HG02588 (cell line): Measurements from ENCODE around the gene KCNH4.
"Not testable (repeated sequence)": the region's sequence is repeated elsewhere in the genome, so short reads cannot be mapped to it uniquely, and the experiment has no call there.

Experiments
- ATAC-seq: cut with Tn5 transposase; IDR thresholded peaks from one replicate; pipeline ENCODE4 v1.9.1; 2021; ENCODE audit warnings: mild to moderate bottlenecking, moderate library complexity; ENCODE audit not compliant: unreplicated experiment

The KCNH4 gene

GRCh38 chr17:42180922-42181850 lies at the start of gene KCNH4:
TSS of gene KCNH4 (minus strand) at chr17:42181142. CDS start at chr17:42180945, 197 bp downstream.
- no peak for ATAC-seq

DNA sequence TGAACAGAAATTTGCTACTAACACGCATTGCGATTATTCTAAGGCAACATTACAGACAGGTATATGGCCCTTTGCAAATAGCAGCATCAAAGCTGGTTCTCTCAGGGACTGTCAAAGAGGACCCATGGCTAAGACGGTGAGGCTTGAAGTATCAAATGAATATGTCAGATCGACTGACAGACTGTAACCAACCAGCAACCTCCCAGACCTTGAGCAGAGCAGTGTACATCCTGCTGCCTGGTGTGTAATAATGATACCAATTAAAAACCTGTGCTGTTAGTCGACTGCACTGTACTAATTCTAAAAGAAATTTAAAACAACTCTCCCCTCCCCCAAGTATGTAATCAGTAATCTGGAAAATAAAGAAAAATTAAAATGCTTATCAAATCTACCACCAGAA lies 49.3 kb upstream of the KCNH4 start:
- ATAC-seq = no peak

DNA sequence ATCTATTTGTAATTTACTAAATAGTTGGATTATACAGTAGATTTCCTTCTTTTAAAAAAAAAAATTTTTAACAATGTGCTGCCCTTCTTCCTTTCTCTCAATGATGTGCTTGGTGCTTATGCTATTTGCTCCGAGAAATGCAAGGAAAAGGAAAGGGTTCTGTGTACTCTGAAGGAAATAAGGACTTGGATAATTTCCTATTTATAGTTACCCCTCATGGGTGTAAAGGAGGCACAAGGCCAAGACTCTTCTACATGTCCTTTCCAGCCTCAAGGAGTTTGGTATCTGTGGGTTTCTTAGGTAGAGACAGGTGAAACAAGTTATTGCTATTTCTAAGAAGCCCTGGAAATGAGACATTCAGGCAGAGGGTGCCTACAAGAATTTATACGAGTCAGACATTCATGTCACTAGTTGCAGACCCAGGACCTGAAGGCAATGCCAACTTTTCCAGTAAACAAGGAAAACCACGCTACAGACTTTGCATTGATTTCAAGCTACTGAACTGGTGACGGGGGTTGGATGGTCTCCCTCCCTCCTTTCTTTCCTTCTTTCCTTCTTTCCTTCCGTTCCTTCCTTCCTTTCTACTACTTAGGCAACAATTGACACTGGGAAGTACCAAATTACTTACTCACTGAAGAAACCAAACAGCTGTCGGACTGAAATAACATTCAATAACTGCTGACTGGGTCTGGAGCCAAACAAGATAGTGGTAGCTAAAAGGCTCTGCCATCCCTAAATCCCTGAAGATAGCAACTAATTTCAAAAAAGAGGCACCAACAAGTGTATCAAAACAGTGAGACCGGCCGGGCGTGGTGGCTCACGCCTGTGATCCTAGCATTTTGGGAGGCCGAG lies 47.1 kb upstream of the KCNH4 start:
- no peak for ATAC-seq

- ATAC-seq = no peak
Measured at GRCh38 chr17:42225646-42226045, 44.7 kb upstream of the KCNH4 start.

GRCh38 chr17:42224651-42225050 lies 43.7 kb upstream of the KCNH4 start:
- no peak for ATAC-seq

- ATAC-seq = no peak
Measured at GRCh38 chr17:42221886-42222745, 41.2 kb upstream of the KCNH4 start.

- not testable (repeated sequence) for ATAC-seq
Measured at GRCh38 chr17:42219280-42219679, 38.3 kb upstream of the KCNH4 start.

DNA sequence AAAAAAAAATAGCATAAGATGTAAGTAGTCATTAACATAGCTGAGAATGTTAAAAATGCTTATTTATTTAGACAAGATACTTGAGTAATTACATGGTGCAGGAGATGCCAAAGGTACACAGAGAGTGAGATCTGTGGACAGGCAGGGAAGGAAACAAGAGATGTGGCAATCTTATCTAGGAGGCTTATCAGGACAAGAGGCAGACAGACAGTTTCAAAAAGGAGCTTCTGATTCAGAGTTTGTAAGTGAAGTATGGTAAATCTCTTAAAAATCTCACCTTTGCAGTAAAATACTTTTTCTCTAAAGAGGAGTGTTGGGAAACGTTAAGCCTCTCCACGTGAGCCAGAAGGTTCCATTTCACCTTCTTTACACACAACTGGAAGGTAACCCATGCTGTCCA lies 33.2 kb upstream of the KCNH4 start:
- ATAC-seq = no peak

- ATAC-seq = no peak
Measured at GRCh38 chr17:42212382-42212781, 31.4 kb upstream of the KCNH4 start.

- ATAC-seq = not testable (repeated sequence)
Measured at GRCh38 chr17:42211921-42212341, 31.0 kb upstream of the KCNH4 start.

DNA sequence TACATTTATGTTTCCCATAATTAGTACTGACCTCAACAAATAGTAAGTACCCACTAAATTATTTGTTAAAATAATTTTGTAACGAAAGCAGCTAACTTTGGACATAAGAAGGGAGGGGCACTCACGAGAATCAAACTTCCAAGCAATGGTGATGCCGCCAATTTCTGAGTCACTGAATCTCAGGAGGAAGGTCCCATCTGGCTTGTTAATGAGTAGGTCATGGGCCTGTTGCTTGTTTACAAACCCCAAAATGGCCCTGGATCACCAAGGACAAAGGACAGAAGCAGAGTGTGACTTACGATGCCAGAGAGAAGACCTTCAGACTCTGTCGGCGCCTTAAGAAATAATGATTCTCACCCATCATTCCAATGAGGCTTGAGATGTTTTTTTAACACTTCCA lies 29.1 kb upstream of the KCNH4 start:
- no peak for ATAC-seq

DNA sequence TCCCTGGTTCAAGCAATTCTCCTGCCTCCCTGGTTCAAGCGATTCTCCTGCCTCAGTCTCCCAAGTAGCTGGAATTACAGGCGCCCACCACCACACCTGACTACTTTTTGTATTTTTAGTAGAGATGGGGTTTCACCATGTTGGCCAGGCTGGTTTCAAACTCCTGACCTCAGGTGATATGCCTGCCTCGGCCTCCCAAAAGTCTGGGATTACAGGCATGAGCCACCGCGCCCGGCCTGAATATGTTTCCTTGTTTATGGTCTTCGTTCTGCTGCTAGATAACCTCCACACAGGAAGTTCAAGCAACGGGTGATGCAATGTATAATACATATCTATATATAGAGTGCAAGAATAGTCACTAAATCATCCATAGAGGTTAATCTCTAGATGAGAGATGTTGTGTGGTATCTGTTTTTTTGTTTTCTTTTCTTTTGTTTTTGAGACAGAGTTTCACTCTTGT lies 25.2 kb upstream of the KCNH4 start:
- not testable (repeated sequence) for ATAC-seq

- no peak for ATAC-seq
Measured at GRCh38 chr17:42203354-42203753, 22.4 kb upstream of the KCNH4 start.

- ATAC-seq = no peak
Measured at GRCh38 chr17:42202696-42203095, 21.8 kb upstream of the KCNH4 start.

GRCh38 chr17:42202159-42202558 lies 21.2 kb upstream of the KCNH4 start:
- no peak for ATAC-seq

GRCh38 chr17:42201458-42201772 lies 20.5 kb upstream of the KCNH4 start:
- no peak for ATAC-seq

- no peak for ATAC-seq
Measured at GRCh38 chr17:42200706-42201457, 19.9 kb upstream of the KCNH4 start.

DNA sequence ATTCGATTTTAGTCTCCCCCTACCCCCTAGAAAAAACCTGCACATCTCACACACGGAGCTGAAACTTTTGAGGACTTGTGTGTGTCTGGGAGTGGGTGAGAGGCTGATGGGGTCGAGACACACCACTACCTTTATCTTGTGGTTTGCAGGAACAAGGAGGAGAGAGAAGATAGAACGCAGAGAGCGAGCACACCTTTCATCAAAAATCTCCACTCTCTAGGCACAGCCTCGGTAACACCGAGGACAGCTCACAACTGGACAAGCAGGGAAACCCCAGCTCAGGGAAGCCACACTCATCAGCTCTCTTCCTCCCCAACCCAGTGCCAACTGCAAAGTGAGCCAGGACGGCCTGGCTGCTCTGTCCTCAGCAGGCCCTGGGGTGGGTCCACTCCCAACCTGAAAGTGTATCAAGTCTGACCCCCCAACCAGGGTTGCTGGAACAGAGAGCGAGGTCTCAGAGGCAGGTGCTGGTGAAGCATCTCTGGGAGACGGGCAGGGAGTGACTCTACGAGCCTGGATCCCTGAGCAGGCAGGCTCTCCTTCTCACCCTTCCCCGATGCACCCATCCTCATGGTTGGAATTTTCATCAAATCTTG lies 18.6 kb upstream of the KCNH4 start:
- ATAC-seq = no peak

DNA sequence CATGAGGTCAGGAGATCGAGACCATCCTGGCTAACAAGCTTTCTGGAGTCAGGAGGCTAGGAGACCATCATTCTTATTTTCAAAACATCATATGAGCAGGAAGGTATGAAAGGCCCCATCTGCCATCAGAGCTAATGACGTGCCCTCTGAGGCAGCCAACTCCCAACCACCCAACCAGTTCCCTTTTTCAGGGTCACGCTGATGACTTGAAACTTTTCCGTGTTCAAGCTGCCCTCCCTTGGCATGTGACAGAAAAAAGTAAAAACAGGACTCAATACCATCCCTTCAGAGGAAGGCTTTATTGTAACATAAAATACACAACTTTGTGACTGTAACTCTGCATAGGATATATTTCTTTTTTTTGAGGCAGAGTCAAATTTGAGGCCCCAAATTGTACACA lies 18.0 kb upstream of the KCNH4 start:
- no peak for ATAC-seq
